PC-3 (cell line): Measurements from ENCODE around the gene UBASH3B.

Source experiments
- CTCF ChIP-seq: fragments of 300-600 bp; sonication (generic); conservative IDR thresholded peaks from 2 replicates; pipeline ENCODE4 v1.5.1; 2017; ENCODE audit warnings: antibody characterized with exemption, low read depth, mild to moderate bottlenecking, low read length
- EZH2 ChIP-seq: fragments of 300-600 bp; sonication (generic); IDR thresholded peaks from one replicate; pipeline ENCODE4 v1.6.1; 2017; ENCODE audit warnings: antibody characterized with exemption, mild to moderate bottlenecking, low read length; ENCODE audit not compliant: unreplicated experiment

- TF ChIP-seq CTCF (no peak), EZH2 (no peak)
Measured at GRCh38 chr11:122758339-122758738, 102.8 kb downstream of the UBASH3B start.
